ENCODE data around the gene C9orf152. TPM values are rescaled to one million over a fixed set of nuclear protein-coding genes. Genes with fewer than 3 reads are reported as not detected.

Gene C9orf152
- total RNA-seq, 4 donors from 2014 or later = not detected

GRCh38 chr9:110241858-110242321 lies 33.9 kb upstream of the C9orf152 start:
- TF ChIP-seq, protein P1, sequence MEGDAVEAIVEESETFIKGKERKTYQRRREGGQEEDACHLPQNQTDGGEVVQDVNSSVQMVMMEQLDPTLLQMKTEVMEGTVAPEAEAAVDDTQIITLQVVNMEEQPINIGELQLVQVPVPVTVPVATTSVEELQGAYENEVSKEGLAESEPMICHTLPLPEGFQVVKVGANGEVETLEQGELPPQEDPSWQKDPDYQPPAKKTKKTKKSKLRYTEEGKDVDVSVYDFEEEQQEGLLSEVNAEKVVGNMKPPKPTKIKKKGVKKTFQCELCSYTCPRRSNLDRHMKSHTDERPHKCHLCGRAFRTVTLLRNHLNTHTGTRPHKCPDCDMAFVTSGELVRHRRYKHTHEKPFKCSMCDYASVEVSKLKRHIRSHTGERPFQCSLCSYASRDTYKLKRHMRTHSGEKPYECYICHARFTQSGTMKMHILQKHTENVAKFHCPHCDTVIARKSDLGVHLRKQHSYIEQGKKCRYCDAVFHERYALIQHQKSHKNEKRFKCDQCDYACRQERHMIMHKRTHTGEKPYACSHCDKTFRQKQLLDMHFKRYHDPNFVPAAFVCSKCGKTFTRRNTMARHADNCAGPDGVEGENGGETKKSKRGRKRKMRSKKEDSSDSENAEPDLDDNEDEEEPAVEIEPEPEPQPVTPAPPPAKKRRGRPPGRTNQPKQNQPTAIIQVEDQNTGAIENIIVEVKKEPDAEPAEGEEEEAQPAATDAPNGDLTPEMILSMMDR (IDR thresholded peaks at IDR 0.05) = no peak
- ATAC-seq (ENCODE audit: low FRiP score) (peak; percentile 17), DNase-seq (ENCODE audit: low spot score) (no peak)

DNA sequence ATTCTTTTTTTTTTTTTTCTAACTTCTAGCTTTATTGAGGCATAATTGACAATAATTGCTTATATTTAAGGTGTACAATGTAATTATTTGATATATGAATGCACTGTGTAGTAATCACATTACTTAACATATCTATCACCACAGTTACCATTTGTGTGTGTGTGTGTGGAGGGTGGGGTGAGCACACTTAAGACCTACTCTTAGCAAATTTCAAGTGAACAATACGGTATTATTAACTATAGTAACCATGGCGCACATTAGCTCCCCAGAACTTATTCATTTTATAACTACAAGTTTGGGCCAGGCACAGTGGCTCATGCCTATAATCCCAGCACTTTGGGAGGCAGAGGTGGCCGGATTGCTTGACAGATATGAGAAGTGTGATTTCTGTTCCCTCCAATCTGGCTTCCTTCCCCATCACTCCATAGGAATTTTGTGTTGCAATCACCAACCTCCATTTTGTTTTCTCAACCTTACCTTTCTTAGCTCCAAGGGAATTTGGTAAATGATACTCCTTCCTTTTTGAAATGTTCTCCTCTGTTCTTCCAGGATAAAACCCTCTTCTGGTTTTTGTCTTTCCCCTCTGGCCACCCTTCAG lies 33.4 kb upstream of the C9orf152 start:
- DNase-seq (ENCODE audit: low spot score) (no peak), ATAC-seq (ENCODE audit: low FRiP score) (peak; percentile 28)
- TF ChIP-seq, protein P1 (IDR thresholded peaks at IDR 0.05) = no peak

DNA sequence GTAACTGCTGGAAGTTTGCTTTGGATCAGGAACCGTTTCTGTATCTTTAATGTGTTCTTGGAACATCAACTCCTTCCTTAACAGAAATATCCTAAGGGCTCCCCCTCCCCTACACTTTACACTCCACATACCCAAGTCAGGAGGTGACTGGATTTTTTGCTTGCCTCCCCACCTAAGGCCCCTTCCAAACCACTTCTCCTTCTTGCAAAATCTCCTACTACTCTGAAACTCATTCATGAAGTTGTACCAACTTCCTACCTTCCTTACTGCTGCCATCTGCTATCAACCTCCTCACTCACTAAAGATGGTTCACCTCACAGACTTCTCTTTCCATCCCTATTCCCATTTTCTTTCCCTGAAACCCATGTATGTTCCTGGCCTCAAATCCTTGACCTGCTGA lies 32.2 kb upstream of the C9orf152 start:
- TF ChIP-seq, protein P1 (IDR thresholded peaks at IDR 0.05) = no peak
- ATAC-seq (ENCODE audit: low FRiP score) (no peak), DNase-seq (ENCODE audit: low spot score) (no peak)

- ATAC-seq (ENCODE audit: low FRiP score) (no peak), DNase-seq (ENCODE audit: low spot score) (no peak)
- TF ChIP-seq, protein P1 (IDR thresholded peaks at IDR 0.05) = no peak
Observed at GRCh38 chr9:110228321-110228720, 20.4 kb upstream of the C9orf152 start.

- DNase-seq (ENCODE audit: low spot score) (no peak), ATAC-seq (ENCODE audit: low FRiP score) (no peak)
- TF ChIP-seq, protein P1 (IDR thresholded peaks at IDR 0.05) = no peak
Observed at GRCh38 chr9:110224583-110224982, 16.6 kb upstream of the C9orf152 start.

GRCh38 chr9:110220809-110221208 lies 12.8 kb upstream of the C9orf152 start:
- DNase-seq (ENCODE audit: low spot score) = no peak
- TF ChIP-seq, protein P1 (IDR thresholded peaks at IDR 0.05) = no peak
- ATAC-seq (ENCODE audit: low FRiP score) = no peak

- DNase-seq (ENCODE audit: low spot score) = no peak
- no peak for ATAC-seq (ENCODE audit: low FRiP score)
- TF ChIP-seq, protein P1 (IDR thresholded peaks at IDR 0.05) = no peak
Observed at GRCh38 chr9:110217656-110218099, 9.7 kb upstream of the C9orf152 start.

All from omental fat pad (tissue), 4 donors.